Neutrophil (primary cell): Measurements from ENCODE around the gene CHST8.

Source experiments
- H3K27ac ChIP-seq: fragments of 200-600 bp; sonication (generic); 2 replicates; pipeline ENCODE4 v1.5.1; 2016; ENCODE audit warnings: mild to moderate bottlenecking, moderate library complexity
- H3K27me3 ChIP-seq: fragments of 200-600 bp; sonication (generic); 2 replicates; pipeline ENCODE4 v1.6.0; 2016; ENCODE audit warnings: mild to moderate bottlenecking
- H3K36me3 ChIP-seq: fragments of 200-600 bp; sonication (generic); 2 replicates; pipeline ENCODE4 v1.5.1; 2017
- H3K4me1 ChIP-seq, 2 experiments: fragments of 200-600 bp in 1 of 2; sonication (generic) in 1 of 2; 1 replicate in 1 of 2; 2 replicates in 1 of 2; pipeline versions ENCODE4 v1.5.1 to v1.6.1; 2013 to 2016; ENCODE audit warnings: low read depth in 1 of 2, low read length in 1 of 2, mild to moderate bottlenecking in 1 of 2, moderate library complexity in 1 of 2; ENCODE audit not compliant: control insufficient read depth in 1 of 2, insufficient read depth in 1 of 2
- H3K4me3 ChIP-seq, 2 experiments: fragments of 200-600 bp in 1 of 2; sonication (generic) in 1 of 2; 1 replicate in 1 of 2; 2 replicates in 1 of 2; pipeline ENCODE4 v1.5.1; 2013 to 2016; ENCODE audit warnings: low read depth in 1 of 2, low read length in 1 of 2, mild to moderate bottlenecking in 1 of 2, moderate library complexity in 1 of 2
- H3K9me3 ChIP-seq: fragments of 200-600 bp; sonication (generic); 2 replicates; pipeline ENCODE4 v1.5.1; 2016
- CTCF ChIP-seq: fragments of 200-600 bp; sonication (generic); IDR thresholded peaks from 2 replicates; pipeline ENCODE4 v1.5.1; 2016; ENCODE audit warnings: antibody characterized with exemption

The CHST8 gene

GRCh38 chr19:33731881-33732280 lies 110.1 kb downstream of the CHST8 start:
- Histone ChIP-seq H3K4me3 (no peak overlapping the region), H3K36me3 (no peaks in the 10 kb centered on the region), H3K4me1 (no peaks in the 10 kb centered on the region), H3K27me3 (no peaks in the 10 kb centered on the region), H3K27ac (no peak overlapping the region), H3K9me3 (no peaks in the 10 kb centered on the region)
- TF ChIP-seq CTCF = no peak

GRCh38 chr19:33734913-33735312 lies 113.2 kb downstream of the CHST8 start:
- Histone ChIP-seq H3K9me3 (no peaks in the 10 kb centered on the region), H3K27ac (no peak overlapping the region), H3K36me3 (no peaks in the 10 kb centered on the region), H3K27me3 (no peaks in the 10 kb centered on the region), H3K4me3 (no peak overlapping the region), H3K4me1 (no peaks in the 10 kb centered on the region)
- no peak for TF ChIP-seq CTCF

- no peak overlapping the region for H3K27ac ChIP-seq
- H3K36me3 ChIP-seq = no peaks in the 10 kb centered on the region
- H3K9me3 ChIP-seq = no peaks in the 10 kb centered on the region
- no peaks in the 10 kb centered on the region for H3K4me1 ChIP-seq
- H3K27me3 ChIP-seq = no peaks in the 10 kb centered on the region
- no peak overlapping the region for H3K4me3 ChIP-seq
- no peak for TF ChIP-seq CTCF
Measured at GRCh38 chr19:33736158-33736557, 114.4 kb downstream of the CHST8 start.

- Histone ChIP-seq H3K9me3 (no peaks in the 10 kb centered on the region), H3K36me3 (no peaks in the 10 kb centered on the region), H3K4me1 (no peaks in the 10 kb centered on the region), H3K27ac (no peak overlapping the region), H3K27me3 (no peaks in the 10 kb centered on the region), H3K4me3 (no peak overlapping the region)
- TF ChIP-seq CTCF = no peak
Measured at GRCh38 chr19:33736787-33737186, 115.0 kb downstream of the CHST8 start.

- no peak for TF ChIP-seq CTCF
- H3K27me3 ChIP-seq = no peaks in the 10 kb centered on the region
- no peak overlapping the region for H3K27ac ChIP-seq
Measured at GRCh38 chr19:33737681-33738371, 116.1 kb downstream of the CHST8 start.

More at GRCh38 chr19:33737681-33738371, 116.1 kb downstream of the CHST8 start:
- no peak overlapping the region for H3K4me3 ChIP-seq
- H3K36me3 ChIP-seq = no peaks in the 10 kb centered on the region
- no peaks in the 10 kb centered on the region for H3K4me1 ChIP-seq
- H3K9me3 ChIP-seq = no peaks in the 10 kb centered on the region
